NCI-H748 treated with DMSO at 0.1 percent for 48 hours (cell line): ENCODE data around the gene CALD1.

Experiments
- DNase-seq: peaks from one replicate; lab custom pipeline; 2025; lab: John Stamatoyannopoulos, UW

Gene CALD1

GRCh38 chr7:134927076-134927475, 147.6 kb downstream of the CALD1 start:
- DNase-seq = no peak

GRCh38 chr7:134927723-134928122, 148.3 kb downstream of the CALD1 start:
- DNase-seq = no peak

- DNase-seq = no peak
Measured at GRCh38 chr7:134928554-134928953, 149.1 kb downstream of the CALD1 start.

- DNase-seq = no peak
Measured at GRCh38 chr7:134931487-134931886, 152.1 kb downstream of the CALD1 start.

GRCh38 chr7:134932707-134933370, 153.4 kb downstream of the CALD1 start:
- DNase-seq = no peak

- DNase-seq = no peak
Measured at GRCh38 chr7:134933460-134934068, 154.1 kb downstream of the CALD1 start.

GRCh38 chr7:134935701-134936100, 156.3 kb downstream of the CALD1 start:
- DNase-seq = no peak

GRCh38 chr7:134936893-134937510, 157.6 kb downstream of the CALD1 start:
- no peak for DNase-seq

GRCh38 chr7:134938141-134938540, 158.7 kb downstream of the CALD1 start:
- DNase-seq = no peak

- no peak for DNase-seq
Measured at GRCh38 chr7:134939136-134939535, 159.7 kb downstream of the CALD1 start.

- DNase-seq = no peak
Measured at GRCh38 chr7:134940729-134941128, 161.3 kb downstream of the CALD1 start.

GRCh38 chr7:134941185-134941900, 161.9 kb downstream of the CALD1 start:
- no peak for DNase-seq

- no peak for DNase-seq
Measured at GRCh38 chr7:134941952-134942351, 162.5 kb downstream of the CALD1 start.

- DNase-seq = no peak
Measured at GRCh38 chr7:134942690-134943466, 163.4 kb downstream of the CALD1 start.

- no peak for DNase-seq
Measured at GRCh38 chr7:134943785-134944400, 164.5 kb downstream of the CALD1 start.

- DNase-seq = no peak
Measured at GRCh38 chr7:134945691-134946090, 166.3 kb downstream of the CALD1 start.

GRCh38 chr7:134946260-134946659, 166.8 kb downstream of the CALD1 start:
- no peak for DNase-seq

- no peak for DNase-seq
Measured at GRCh38 chr7:134947329-134947728, 167.9 kb downstream of the CALD1 start.

GRCh38 chr7:134947831-134948230, 168.4 kb downstream of the CALD1 start:
- DNase-seq = no peak

- no peak for DNase-seq
Measured at GRCh38 chr7:134948246-134948645, 168.8 kb downstream of the CALD1 start.

GRCh38 chr7:134948736-134949135, 169.3 kb downstream of the CALD1 start:
- no peak for DNase-seq

GRCh38 chr7:134949171-134949570, 169.7 kb downstream of the CALD1 start:
- no peak for DNase-seq
